ENCODE results near the gene POMGNT1. TPM values are rescaled to one million over a fixed set of nuclear protein-coding genes. Genes with fewer than 3 reads are reported as not detected.

The POMGNT1 gene
- total and polyA plus RNA-seq, 2 donors (not counting 3 experiments of a cell fraction or from before 2014, with no cell fraction given), result 64.4 to 67.5 TPM

DNA sequence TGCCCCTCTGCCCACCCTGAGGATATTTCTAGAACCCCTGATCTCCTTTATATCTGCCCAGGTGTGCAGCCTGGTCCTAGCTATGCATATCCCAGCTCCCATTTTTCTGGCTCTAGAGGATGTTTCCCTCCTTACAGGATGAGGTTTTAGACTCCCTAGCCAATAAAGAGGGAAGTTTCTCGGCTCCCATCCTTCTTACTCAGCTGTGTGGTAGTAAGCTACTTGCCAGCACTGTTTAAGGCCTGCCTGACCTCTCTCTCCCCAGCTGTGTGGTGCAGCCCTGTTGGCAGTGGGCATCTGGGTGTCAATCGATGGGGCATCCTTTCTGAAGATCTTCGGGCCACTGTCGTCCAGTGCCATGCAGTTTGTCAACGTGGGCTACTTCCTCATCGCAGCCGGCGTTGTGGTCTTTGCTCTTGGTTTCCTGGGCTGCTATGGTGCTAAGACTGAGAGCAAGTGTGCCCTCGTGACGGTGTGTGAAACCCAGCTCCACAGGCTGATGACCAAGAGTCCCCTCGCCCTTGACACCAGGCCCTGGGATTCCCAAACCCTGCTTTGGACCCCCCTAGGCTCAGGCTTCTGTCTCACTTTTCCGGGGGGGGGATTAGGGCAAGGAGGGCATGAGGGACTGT is 14.2 kb downstream of the POMGNT1 start:
- Histone ChIP-seq H4K20me1 (replicated peaks; ENCODE audit: control insufficient read depth, extremely low read depth, insufficient read depth, low read length) (no peaks in the 10 kb centered on the region), H3K36me3 (ENCODE audit: control insufficient read depth in 2 of 2, extremely low read depth in 1 of 2, insufficient read depth in 2 of 2, low read length in 2 of 2) (no peaks in the 10 kb centered on the region), H3K79me2 (ENCODE audit: control insufficient read depth, insufficient read depth, low read length) (no peaks in the 10 kb centered on the region), H3K9me3 (replicated peaks; ENCODE audit: control insufficient read depth, insufficient read depth, low read length) (no peaks in the 10 kb centered on the region), H3K4me3 (replicated peaks in 1 of 3; ENCODE audit: insufficient read depth in 1 of 3, low read depth in 1 of 3, low read length in 3 of 3) (no peak overlapping the region), H3K9ac (replicated peaks; ENCODE audit: extremely low read depth, insufficient read depth, low read length) (no peak overlapping the region), H3K27me3 (ENCODE audit: control insufficient read depth in 2 of 2, insufficient read depth in 2 of 2, low read length in 2 of 2) (no peaks in the 10 kb centered on the region), H2AFZ (ENCODE audit: low read depth, low read length) (no peak overlapping the region), H3K27ac (ENCODE audit: insufficient read depth, low read depth, low read length) (peak overlapping the region; percentile 75), H3K4me2 (ENCODE audit: insufficient read depth, low read length) (no peak overlapping the region), H3K9me1 (replicated peaks; ENCODE audit: control insufficient read depth, extremely low read depth, insufficient read depth, low read length) (no peaks in the 10 kb centered on the region), H3K4me1 (ENCODE audit: control insufficient read depth, extremely low read depth, insufficient read depth, low read length) (peaks cover 27% of the 10 kb centered on the region)
- TF ChIP-seq, protein P1, sequence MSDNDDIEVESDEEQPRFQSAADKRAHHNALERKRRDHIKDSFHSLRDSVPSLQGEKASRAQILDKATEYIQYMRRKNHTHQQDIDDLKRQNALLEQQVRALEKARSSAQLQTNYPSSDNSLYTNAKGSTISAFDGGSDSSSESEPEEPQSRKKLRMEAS (IDR thresholded peaks at IDR 0.05; ENCODE audit: insufficient read depth, insufficient read length), result no peak
- no peak for TF ChIP-seq FOS (IDR thresholded peaks at IDR 0.05; ENCODE audit: borderline replicate concordance, insufficient read depth, low read length)
- TF ChIP-seq GATA2 (IDR thresholded peaks at IDR 0.05; ENCODE audit: insufficient read depth, insufficient read length, low read depth, low read length), result no peak
- no peak for TF ChIP-seq POLR2A (IDR thresholded peaks at IDR 0.05; ENCODE audit: low read depth, low read length)
- TF ChIP-seq JUN (IDR thresholded peaks at IDR 0.05; ENCODE audit: borderline replicate concordance, insufficient read depth, insufficient read length, low read depth), result no peak
- no peak for TF ChIP-seq POLR2AphosphoS5 (IDR thresholded peaks at IDR 0.05; ENCODE audit: insufficient read depth, low read depth, low read length)
- no peak for TF ChIP-seq MYC (IDR thresholded peaks at IDR 0.05; ENCODE audit: low read depth, low read length)
- TF ChIP-seq CTCF (IDR thresholded peaks at IDR 0.05; ENCODE audit: extremely low read depth in 1 of 2, insufficient read depth in 1 of 2, low read depth in 1 of 2, low read length in 2 of 2), result no peak
- TF ChIP-seq EZH2 (IDR thresholded peaks at IDR 0.05; ENCODE audit: borderline replicate concordance, low read depth, low read length, severe bottlenecking), result no peak
- FAIRE-seq, result no peak
- dilution Hi-C loops (cut with MboI; ENCODE audit: extremely low pct_ligation_motif_present, low sequenced_read_pairs), result loop anchor here (25.0 kb wide), 1 partner anchor 147 kb away; no protein-coding TSS in a partner anchor
- POLR2A ChIA-PET, result no interaction called here
- DNase-seq (ENCODE audit: low read depth, low spot score), result no peak
- CTCF ChIA-PET, result interaction anchor here (1.0 to 7.0 kb wide), 9 partner anchors 16 to 671 kb away, joined by 3 to 134 read pairs (median 4); partner anchors contain the start of gene LURAP1
- no TSS peak for BruUV-seq (replicated peaks)
- intact Hi-C loops (cut with micrococcal nuclease), result loop anchor here (1.0 to 5.0 kb wide), 3 partner anchors 14 to 158 kb away; partner anchors contain the start of genes NSUN4 and POMGNT1
